Stimulated activated CD4-positive, alpha-beta T cell treated with anti-CD3 and anti-CD28 coated beads, Interleukin-4, amount 100 ng/mL, for 1 hour (primary cell): ENCODE measurements around the gene SLC1A1.
"Not testable (repeated sequence)": the region's sequence is repeated elsewhere in the genome, so short reads cannot be mapped to it uniquely, and the experiment has no call there.

Experiments
- DNase-seq: peaks from one replicate; pipeline ENCODE4 v3.0.0-alpha.2; 2020

SLC1A1 gene

DNA sequence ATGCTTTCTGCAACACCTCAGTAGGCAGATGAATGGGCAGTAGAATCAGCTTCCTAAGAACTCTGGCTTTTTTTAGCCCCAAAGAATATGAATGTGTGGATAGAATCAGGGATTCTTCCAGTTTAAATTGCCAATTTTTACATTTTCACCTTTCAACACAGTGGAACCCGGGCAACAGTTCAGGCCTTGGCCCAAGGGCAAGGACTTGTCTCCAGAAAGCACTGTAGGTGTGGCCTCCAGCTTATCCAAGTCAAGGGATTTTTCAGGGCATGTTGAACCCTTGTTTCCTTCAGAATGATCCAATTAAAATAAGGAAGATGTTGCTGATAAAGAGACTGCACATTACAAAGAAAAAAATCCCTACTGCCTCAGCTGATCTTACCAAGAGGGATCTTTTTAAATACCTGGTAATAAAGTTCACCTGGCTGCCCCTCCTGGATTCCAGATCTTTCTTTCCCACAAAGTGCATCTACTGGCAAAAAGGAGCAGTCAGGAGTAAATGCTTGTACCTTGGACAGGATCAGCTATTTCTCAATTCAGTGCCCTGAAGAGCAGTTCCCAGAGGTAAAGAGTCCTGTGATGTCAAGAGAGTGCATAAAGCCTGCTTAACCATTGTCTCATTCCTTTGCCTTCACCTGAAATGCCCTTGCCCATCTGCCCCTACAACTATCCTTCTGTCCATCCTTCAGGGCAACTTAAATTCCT is 91.7 kb downstream of the SLC1A1 start:
- DNase-seq = no peak

GRCh38 chr9:4583001-4583400 is 92.7 kb downstream of the SLC1A1 start:
- no peak for DNase-seq

DNA sequence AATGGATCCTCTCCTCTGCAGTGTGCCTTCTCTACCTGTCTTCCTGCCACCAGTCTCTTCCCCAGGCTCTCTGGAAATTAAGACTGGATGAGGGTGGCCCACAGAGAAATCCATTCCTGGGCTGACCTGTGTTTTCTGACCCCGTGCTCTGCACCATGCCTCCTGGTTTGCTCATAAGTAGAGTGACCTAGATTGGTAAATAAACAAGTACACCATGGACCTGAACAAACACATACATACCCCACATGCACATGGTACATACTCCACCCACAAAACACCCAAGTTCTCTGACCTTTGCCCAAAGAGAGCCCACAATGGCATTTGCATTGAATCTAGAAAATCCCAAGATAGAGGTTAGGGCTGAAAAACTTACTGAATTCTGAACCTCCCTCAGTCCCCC is 94.4 kb downstream of the SLC1A1 start:
- DNase-seq = no peak

GRCh38 chr9:4585135-4585534 is 94.9 kb downstream of the SLC1A1 start:
- DNase-seq = no peak

DNA sequence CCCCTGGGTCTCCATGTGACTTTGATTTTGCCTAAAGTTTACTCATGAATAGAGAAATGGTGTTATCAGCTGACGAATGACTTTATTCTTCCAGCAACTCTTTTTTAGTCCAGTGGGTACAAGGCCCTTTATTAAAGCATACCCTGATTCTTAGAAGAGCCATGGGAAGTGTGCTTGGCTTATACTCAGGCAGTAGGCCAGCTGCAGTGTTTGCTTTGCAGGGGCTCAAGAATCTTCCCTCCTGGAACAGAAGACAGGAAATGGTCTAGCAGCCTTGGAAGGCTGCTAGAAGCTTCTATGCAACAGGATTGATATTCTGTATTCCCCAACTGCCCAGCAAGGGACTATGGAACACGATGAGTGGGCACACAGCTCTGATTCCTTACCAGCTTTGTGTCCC is 98.5 kb downstream of the SLC1A1 start:
- DNase-seq = no peak

- DNase-seq = no peak
Observed at GRCh38 chr9:4590430-4591122, 100.3 kb downstream of the SLC1A1 start.

- no peak for DNase-seq
Observed at GRCh38 chr9:4591123-4591500, 100.8 kb downstream of the SLC1A1 start.

- no peak for DNase-seq
Observed at GRCh38 chr9:4592295-4592694, 102.0 kb downstream of the SLC1A1 start.

- DNase-seq = no peak
Observed at GRCh38 chr9:4592886-4593285, 102.6 kb downstream of the SLC1A1 start.

- DNase-seq = no peak
Observed at GRCh38 chr9:4594545-4594944, 104.3 kb downstream of the SLC1A1 start.

DNA sequence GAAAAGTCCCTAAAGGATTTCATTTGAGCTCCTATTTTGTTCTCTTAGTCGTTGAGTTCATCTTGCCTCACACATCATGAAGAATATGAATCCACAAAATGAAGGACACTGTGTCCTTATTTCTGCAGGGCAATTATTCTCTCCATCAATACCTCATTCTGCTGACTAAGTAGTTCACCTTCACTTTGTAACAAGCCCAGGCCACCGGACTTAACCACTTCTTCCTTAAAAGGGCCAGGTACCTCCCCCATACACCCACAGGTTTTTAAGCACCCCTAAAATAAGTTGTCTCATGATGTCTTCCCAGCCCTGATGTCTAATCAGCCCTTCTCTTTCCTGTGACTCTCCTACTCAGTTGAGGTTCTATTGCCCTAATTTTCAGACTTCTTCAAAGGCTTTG is 104.7 kb downstream of the SLC1A1 start:
- no peak for DNase-seq

DNA sequence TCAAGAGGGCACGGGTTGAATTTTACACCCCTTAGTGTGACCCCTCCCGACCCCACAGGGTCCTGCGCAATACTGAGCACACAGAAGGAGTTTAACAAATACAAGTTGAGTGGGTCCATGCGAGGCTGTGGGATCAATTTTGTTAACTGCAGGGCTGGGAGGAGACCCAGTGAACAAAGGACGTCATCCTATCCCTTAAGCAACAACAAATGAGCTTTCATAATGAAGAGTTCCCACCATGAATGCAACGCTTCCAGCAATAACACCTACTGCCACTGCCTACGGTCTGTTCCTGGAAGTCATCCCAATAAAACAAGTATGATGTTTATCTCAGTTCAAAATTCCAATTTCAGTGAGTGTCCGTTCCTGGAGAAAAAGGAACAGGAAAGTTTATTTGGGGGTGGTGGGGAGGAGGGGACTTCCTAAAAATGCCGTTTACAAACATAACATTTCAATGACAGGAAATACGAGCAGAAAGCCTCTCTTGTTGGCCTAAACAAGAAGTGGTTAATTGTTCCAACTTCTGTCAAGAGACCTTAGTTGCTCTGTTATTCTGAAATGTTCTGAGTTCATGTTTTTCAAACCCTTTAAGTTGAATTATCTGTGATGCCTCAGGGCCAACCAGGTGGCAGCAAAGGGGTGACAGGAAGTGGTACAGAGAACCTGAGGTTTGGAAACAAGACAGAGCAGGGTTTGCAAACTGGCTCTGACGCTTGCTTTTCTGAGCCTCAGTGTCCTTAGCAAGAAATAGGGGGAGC is 106.1 kb downstream of the SLC1A1 start:
- DNase-seq = peak; percentile 16

DNA sequence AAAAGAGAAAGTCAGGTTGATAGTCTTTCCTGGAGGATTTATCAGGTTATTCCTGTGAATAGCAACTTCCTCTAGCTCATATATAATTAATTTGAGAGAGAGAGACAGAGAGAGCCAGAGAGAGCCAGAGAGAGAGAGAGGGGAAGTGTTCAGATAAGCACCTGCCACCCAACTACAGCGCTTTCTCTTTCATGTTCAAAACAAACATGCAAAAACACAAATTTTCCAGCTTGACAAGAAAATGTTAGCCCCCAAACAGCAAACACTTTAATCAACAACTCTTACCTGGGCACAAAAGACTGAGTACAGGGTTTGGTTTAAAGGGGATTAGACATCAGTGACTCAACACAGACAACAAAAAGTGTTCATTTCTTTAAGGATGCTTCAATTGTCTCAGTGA is 110.1 kb downstream of the SLC1A1 start:
- no peak for DNase-seq

GRCh38 chr9:4603830-4604229 is 113.6 kb downstream of the SLC1A1 start:
- DNase-seq = no peak

DNA sequence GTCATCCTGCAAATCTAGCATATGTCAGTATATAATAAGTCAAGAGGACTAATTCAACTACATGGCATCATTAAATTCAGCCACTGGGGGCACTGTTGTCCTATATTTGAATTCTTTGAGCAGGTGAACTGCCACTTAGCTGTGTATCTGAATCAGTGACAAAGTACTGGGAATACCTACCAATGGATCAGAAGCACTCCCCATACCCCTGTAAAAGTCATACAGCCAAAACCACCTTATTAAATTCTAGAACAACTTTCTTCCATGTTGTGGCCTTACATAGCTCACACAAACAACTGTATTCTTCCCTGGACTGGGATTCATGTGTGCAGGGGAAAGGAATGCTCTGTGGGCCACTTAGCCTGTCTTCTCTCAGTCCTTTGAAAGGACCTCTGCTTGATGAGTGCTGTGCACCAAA is 114.4 kb downstream of the SLC1A1 start:
- DNase-seq = peak; percentile 49

- DNase-seq = not testable (repeated sequence)
Observed at GRCh38 chr9:4606033-4606432, 115.8 kb downstream of the SLC1A1 start.

- DNase-seq = no peak
Observed at GRCh38 chr9:4614627-4615026, 124.4 kb downstream of the SLC1A1 start.

- no peak for DNase-seq
Observed at GRCh38 chr9:4615251-4615650, 125.0 kb downstream of the SLC1A1 start.

GRCh38 chr9:4615778-4616177 is 125.5 kb downstream of the SLC1A1 start:
- no peak for DNase-seq

DNA sequence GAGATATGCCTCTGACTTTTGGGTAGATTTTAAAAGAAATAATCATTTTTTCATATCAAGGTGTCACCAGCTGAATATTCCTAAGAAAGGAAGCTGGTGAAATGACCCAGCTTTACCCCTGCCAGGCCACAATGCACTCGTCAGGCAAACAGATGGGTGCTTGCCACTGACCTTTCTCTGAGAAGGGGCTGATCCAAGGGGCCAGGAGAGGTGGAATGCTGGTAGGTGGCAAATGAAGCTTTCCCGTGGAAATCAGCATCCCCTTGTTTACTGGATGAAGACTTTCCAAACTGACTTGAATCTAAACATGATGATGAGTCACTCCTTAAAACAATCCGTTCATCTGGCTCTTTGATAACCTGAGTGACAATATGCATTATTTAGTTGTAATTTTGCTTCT is 127.5 kb downstream of the SLC1A1 start:
- no peak for DNase-seq

- no peak for DNase-seq
Observed at GRCh38 chr9:4618700-4619099, 128.4 kb downstream of the SLC1A1 start.

GRCh38 chr9:4620057-4620765 is 129.9 kb downstream of the SLC1A1 start:
- DNase-seq = no peak

- no peak for DNase-seq
Observed at GRCh38 chr9:4620881-4621555, 130.8 kb downstream of the SLC1A1 start.
